Testis (tissue), 2 donors: ENCODE data around the gene INMT.

Experiments
- POLR2A ChIP-seq: fragments of 450-650 bp; IDR thresholded peaks from one replicate; pipeline ENCODE4 v1.6.1; 2017; ENCODE audit warnings: antibody characterized with exemption, mild to moderate bottlenecking, moderate library complexity
- TF ChIP-seq, protein P1 (sequence below), 3 experiments: fragments of 450-650 bp in 2 of 3; fragments of 200-600 bp in 1 of 3; sonication (generic) in 1 of 3; IDR thresholded peaks; one replicate each; pipeline ENCODE4 v1.5.1; 2016 to 2019; ENCODE audit warnings: antibody characterized with exemption in 3 of 3, mild to moderate bottlenecking in 2 of 3, moderate library complexity in 1 of 3

DNA sequence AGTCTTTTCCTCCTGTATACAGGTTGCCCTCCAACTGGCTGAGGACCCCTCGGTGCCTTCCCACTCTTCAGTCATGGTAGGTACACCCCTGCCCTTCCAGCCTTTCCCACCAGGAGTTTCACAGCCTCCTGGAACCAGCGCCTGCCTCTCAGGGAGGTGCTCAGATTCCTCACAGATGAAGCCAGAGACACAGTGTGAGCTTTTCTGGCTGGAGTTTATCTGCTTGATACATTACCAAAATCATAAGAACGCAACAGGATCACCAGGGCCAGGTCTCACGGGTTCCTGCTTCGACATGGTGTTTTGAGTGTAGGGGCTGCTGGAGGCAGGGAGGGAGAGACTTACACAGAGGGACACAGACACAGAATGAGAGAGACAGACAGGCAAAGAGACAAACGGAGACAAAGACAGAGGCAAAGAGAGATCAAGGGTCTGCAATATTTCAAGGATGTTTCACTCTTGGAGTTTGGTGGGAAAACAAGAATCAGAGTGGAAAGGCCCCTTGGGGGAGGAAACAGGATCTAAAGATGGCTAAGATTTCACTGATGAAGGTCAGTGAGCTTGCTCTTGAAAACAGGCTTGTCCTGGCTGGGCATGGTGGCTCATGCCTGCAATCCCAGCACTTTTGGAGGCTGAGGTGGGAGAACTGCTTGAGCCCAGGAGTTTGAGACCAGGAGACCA is 6.5 kb upstream of the INMT start:
- TF ChIP-seq, protein P1, sequence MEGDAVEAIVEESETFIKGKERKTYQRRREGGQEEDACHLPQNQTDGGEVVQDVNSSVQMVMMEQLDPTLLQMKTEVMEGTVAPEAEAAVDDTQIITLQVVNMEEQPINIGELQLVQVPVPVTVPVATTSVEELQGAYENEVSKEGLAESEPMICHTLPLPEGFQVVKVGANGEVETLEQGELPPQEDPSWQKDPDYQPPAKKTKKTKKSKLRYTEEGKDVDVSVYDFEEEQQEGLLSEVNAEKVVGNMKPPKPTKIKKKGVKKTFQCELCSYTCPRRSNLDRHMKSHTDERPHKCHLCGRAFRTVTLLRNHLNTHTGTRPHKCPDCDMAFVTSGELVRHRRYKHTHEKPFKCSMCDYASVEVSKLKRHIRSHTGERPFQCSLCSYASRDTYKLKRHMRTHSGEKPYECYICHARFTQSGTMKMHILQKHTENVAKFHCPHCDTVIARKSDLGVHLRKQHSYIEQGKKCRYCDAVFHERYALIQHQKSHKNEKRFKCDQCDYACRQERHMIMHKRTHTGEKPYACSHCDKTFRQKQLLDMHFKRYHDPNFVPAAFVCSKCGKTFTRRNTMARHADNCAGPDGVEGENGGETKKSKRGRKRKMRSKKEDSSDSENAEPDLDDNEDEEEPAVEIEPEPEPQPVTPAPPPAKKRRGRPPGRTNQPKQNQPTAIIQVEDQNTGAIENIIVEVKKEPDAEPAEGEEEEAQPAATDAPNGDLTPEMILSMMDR (IDR thresholded peaks at IDR 0.05) = no peak
- no peak for TF ChIP-seq POLR2A
